ENCODE results near the gene C1orf159.

DNA sequence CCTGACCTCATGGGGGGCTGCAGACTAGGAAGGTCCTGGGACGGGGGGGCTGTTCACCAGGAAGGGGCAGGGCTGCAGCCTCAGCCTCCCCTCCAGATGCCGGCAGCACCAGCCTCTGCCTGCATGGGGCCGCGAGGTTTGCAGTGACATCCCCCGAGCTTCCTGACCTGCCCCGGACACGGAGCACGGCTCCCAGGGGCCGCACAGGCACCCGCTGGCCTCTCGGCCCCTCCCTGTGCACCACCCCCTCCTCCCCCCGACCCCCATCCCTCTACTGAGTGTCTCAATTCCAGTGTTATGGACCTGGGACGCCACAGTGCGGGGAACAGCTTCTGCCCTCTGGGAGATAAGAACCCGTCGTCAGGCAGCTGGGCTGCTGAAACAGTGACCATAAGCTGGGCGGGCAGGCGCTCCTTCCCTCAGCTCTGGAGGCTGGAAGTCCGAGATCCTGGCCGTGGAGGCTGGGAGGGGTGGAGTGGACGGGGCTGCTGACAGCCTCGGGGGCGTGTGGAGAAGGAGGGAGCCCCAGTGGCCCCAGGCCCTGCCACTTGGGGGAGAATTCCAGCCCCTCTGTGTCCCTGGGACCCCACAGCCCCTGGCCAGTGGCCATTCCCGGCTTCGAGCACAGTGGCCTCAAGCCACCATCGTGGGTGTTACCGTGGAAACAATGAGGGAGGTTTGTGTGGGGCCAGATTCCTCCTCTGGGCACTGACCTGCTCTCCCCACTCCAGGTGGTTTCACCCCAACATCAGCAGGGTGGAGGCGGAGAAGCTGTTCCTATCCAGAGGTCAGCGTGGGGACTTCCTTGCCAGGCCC is 53.3 kb downstream of the C1orf159 start:
- TF ChIP-seq, protein P1, sequence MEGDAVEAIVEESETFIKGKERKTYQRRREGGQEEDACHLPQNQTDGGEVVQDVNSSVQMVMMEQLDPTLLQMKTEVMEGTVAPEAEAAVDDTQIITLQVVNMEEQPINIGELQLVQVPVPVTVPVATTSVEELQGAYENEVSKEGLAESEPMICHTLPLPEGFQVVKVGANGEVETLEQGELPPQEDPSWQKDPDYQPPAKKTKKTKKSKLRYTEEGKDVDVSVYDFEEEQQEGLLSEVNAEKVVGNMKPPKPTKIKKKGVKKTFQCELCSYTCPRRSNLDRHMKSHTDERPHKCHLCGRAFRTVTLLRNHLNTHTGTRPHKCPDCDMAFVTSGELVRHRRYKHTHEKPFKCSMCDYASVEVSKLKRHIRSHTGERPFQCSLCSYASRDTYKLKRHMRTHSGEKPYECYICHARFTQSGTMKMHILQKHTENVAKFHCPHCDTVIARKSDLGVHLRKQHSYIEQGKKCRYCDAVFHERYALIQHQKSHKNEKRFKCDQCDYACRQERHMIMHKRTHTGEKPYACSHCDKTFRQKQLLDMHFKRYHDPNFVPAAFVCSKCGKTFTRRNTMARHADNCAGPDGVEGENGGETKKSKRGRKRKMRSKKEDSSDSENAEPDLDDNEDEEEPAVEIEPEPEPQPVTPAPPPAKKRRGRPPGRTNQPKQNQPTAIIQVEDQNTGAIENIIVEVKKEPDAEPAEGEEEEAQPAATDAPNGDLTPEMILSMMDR (IDR thresholded peaks at IDR 0.05; ENCODE audit: poor library complexity, severe bottlenecking), result no peak
- TF ChIP-seq MXI1 (conservative IDR thresholded peaks at IDR 0.05; ENCODE audit: poor library complexity, severe bottlenecking) (no peak), POLR2AphosphoS5 (IDR thresholded peaks at IDR 0.05) (no peak), EP300 (conservative IDR thresholded peaks at IDR 0.05; ENCODE audit: poor library complexity, severe bottlenecking) (no peak), RAD21 (conservative IDR thresholded peaks at IDR 0.05) (no peak), SMC3 (conservative IDR thresholded peaks at IDR 0.05; ENCODE audit: poor library complexity) (no peak), EZH2 (IDR thresholded peaks at IDR 0.05; ENCODE audit: borderline replicate concordance, insufficient read depth, low read length, poor library complexity, severe bottlenecking) (no peak), TAF1 (IDR thresholded peaks at IDR 0.05; ENCODE audit: low read depth) (no peak)
- TF ChIP-seq, protein P2, sequence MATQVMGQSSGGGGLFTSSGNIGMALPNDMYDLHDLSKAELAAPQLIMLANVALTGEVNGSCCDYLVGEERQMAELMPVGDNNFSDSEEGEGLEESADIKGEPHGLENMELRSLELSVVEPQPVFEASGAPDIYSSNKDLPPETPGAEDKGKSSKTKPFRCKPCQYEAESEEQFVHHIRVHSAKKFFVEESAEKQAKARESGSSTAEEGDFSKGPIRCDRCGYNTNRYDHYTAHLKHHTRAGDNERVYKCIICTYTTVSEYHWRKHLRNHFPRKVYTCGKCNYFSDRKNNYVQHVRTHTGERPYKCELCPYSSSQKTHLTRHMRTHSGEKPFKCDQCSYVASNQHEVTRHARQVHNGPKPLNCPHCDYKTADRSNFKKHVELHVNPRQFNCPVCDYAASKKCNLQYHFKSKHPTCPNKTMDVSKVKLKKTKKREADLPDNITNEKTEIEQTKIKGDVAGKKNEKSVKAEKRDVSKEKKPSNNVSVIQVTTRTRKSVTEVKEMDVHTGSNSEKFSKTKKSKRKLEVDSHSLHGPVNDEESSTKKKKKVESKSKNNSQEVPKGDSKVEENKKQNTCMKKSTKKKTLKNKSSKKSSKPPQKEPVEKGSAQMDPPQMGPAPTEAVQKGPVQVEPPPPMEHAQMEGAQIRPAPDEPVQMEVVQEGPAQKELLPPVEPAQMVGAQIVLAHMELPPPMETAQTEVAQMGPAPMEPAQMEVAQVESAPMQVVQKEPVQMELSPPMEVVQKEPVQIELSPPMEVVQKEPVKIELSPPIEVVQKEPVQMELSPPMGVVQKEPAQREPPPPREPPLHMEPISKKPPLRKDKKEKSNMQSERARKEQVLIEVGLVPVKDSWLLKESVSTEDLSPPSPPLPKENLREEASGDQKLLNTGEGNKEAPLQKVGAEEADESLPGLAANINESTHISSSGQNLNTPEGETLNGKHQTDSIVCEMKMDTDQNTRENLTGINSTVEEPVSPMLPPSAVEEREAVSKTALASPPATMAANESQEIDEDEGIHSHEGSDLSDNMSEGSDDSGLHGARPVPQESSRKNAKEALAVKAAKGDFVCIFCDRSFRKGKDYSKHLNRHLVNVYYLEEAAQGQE (IDR thresholded peaks at IDR 0.05; ENCODE audit: borderline replicate concordance), result no peak

Measured in neural cell (in vitro differentiated cells).